ENCODE measurements around the gene CLIP2. TPM values are rescaled to one million over a fixed set of nuclear protein-coding genes. Genes with fewer than 3 reads are reported as not detected.
"Not testable (repeated sequence)": the region's sequence is repeated elsewhere in the genome, so short reads cannot be mapped to it uniquely, and the experiment has no call there.

The CLIP2 gene
- total RNA-seq, 1 donor from 2014 or later, result 61.7 TPM

GRCh38 chr7:74405899-74406512 is 116.8 kb downstream of the CLIP2 start:
- ChIA-PET CTCF (no interaction called here), POLR2A (no interaction called here)
- Mint-ChIP-seq H3K36me3 (ENCODE audit: low read depth) (peaks cover 28% of the 10 kb centered on the region), H3K4me3 (no peak overlapping the region), H3K27ac (no peak overlapping the region), H3K27me3 (peaks cover 3% of the 10 kb centered on the region), H3K9me3 (no peaks in the 10 kb centered on the region), H3K4me1 (no peaks in the 10 kb centered on the region)
- TF ChIP-seq CTCF (IDR thresholded peaks at IDR 0.05), result no peak
- intact Hi-C loops (cut with micrococcal nuclease), result loop anchor here (10.0 kb wide), 1 partner anchor 131 kb away; no protein-coding TSS in a partner anchor
- no peak for DNase-seq
- ATAC-seq (ENCODE audit: low read depth), result no peak

GRCh38 chr7:74407958-74408357 is 118.8 kb downstream of the CLIP2 start:
- intact Hi-C loops (cut with micrococcal nuclease), result loop anchor here (10.0 kb wide), 1 partner anchor 133 kb away; no protein-coding TSS in a partner anchor
- no peak for ATAC-seq (ENCODE audit: low read depth)
- Mint-ChIP-seq H3K27ac (no peak overlapping the region), H3K27me3 (peaks cover 5% of the 10 kb centered on the region), H3K4me1 (no peaks in the 10 kb centered on the region), H3K36me3 (ENCODE audit: low read depth) (peaks cover 19% of the 10 kb centered on the region), H3K4me3 (no peak overlapping the region), H3K9me3 (no peaks in the 10 kb centered on the region)
- CTCF ChIA-PET, result no interaction called here
- POLR2A ChIA-PET, result no interaction called here
- DNase-seq, result no peak
- TF ChIP-seq CTCF (IDR thresholded peaks at IDR 0.05), result no peak

GRCh38 chr7:74409571-74409970 is 120.4 kb downstream of the CLIP2 start:
- H3K27ac Mint-ChIP-seq, result no peak overlapping the region
- DNase-seq (no peak), ATAC-seq (ENCODE audit: low read depth) (no peak)
- H3K27me3 Mint-ChIP-seq, result peaks cover 5% of the 10 kb centered on the region
- no peaks in the 10 kb centered on the region for H3K9me3 Mint-ChIP-seq
- H3K4me1 Mint-ChIP-seq, result no peaks in the 10 kb centered on the region
- intact Hi-C loops (cut with micrococcal nuclease), result loop anchor here (10.0 kb wide), 1 partner anchor 135 kb away; no protein-coding TSS in a partner anchor
- H3K4me3 Mint-ChIP-seq, result no peak overlapping the region
- no peak for TF ChIP-seq CTCF (IDR thresholded peaks at IDR 0.05)
- ChIA-PET POLR2A (no interaction called here), CTCF (interaction anchor here (2.2 kb wide), 1 partner anchor 10 kb away, joined by 6 read pairs; no protein-coding TSS in a partner anchor)
- peaks cover 5% of the 10 kb centered on the region for H3K36me3 Mint-ChIP-seq (ENCODE audit: low read depth)

GRCh38 chr7:74410772-74411171 is 121.6 kb downstream of the CLIP2 start:
- H3K4me3 Mint-ChIP-seq, result no peak overlapping the region
- CTCF ChIA-PET, result interaction anchor here (2.2 kb wide), 1 partner anchor 8 kb away, joined by 6 read pairs; no protein-coding TSS in a partner anchor
- intact Hi-C loops (cut with micrococcal nuclease), result no loop called here

GRCh38 chr7:74411571-74411970 is 122.4 kb downstream of the CLIP2 start:
- H3K4me1 Mint-ChIP-seq; H3K9me3 Mint-ChIP-seq; H3K27me3 Mint-ChIP-seq; H3K4me3 Mint-ChIP-seq; intact Hi-C loops (cut with micrococcal nuclease); ATAC-seq (ENCODE audit: low read depth); H3K36me3 Mint-ChIP-seq (ENCODE audit: low read depth); DNase-seq; H3K27ac Mint-ChIP-seq: not testable (repeated sequence)
- ChIA-PET POLR2A (interaction anchor here (0.6 kb wide), 1 partner anchor 218 kb away, joined by 3 read pairs; no protein-coding TSS in a partner anchor), CTCF (interaction anchor here (2.2 kb wide), 1 partner anchor 8 kb away, joined by 6 read pairs; no protein-coding TSS in a partner anchor)

More at GRCh38 chr7:74410772-74411171, 121.6 kb downstream of the CLIP2 start:
- DNase-seq (no peak), ATAC-seq (ENCODE audit: low read depth) (no peak)
- POLR2A ChIA-PET, result no interaction called here
- H3K9me3 Mint-ChIP-seq, result no peaks in the 10 kb centered on the region
- TF ChIP-seq CTCF (IDR thresholded peaks at IDR 0.05), result no peak
- peaks cover 5% of the 10 kb centered on the region for H3K27me3 Mint-ChIP-seq
- H3K36me3 Mint-ChIP-seq (ENCODE audit: low read depth), result no peaks in the 10 kb centered on the region
- H3K4me1 Mint-ChIP-seq, result no peaks in the 10 kb centered on the region
- H3K27ac Mint-ChIP-seq, result no peak overlapping the region

Measured in activated B cell treated with CpG ODN at 0.5 μM for 24 hours (primary cell).